Type B pancreatic cell (in vitro differentiated cells): Measurements from ENCODE around the gene MN1. TPM values are rescaled to one million over a fixed set of nuclear protein-coding genes. Genes with fewer than 3 reads are reported as not detected.

Experiments used
- DNase-seq: peaks from one replicate; pipeline ENCODE4 v3.0.0; 2021; ENCODE audit warnings: mixed read lengths; ENCODE audit not compliant: unreplicated experiment; ENCODE audit errors: extremely low spot score
- H3K27ac Mint-ChIP-seq: 2 replicates; pipeline ENCODE4 v1.8.0; 2021; ENCODE audit warnings: mild to moderate bottlenecking, mixed read lengths
- H3K27me3 Mint-ChIP-seq: 2 replicates; pipeline ENCODE4 v1.8.0; 2021; ENCODE audit warnings: mixed read lengths
- H3K36me3 Mint-ChIP-seq: 2 replicates; pipeline ENCODE4 v1.8.0; 2021; ENCODE audit warnings: mixed read lengths
- H3K4me1 Mint-ChIP-seq: one replicate; pipeline ENCODE4 v1.8.0; 2021; ENCODE audit warnings: mixed read lengths; ENCODE audit not compliant: unreplicated experiment
- H3K4me3 Mint-ChIP-seq: 2 replicates; pipeline ENCODE4 v1.8.0; 2021; ENCODE audit warnings: mild to moderate bottlenecking, mixed read lengths
- H3K9me3 Mint-ChIP-seq: 2 replicates; pipeline ENCODE4 v1.8.0; 2021; ENCODE audit warnings: mixed read lengths
- CTCF ChIP-seq: fragments of 200-600 bp; sonication (generic); conservative IDR thresholded peaks from 2 replicates; pipeline ENCODE4 v1.5.0; 2021; ENCODE audit warnings: antibody characterized with exemption, mild to moderate bottlenecking
- total RNA-seq: library from RNA; stranded (reverse); gene quantifications from 2 replicates; pipeline ENCODE4 v1.2.1, GENCODE V29; 2021; ENCODE audit warnings: low replicate concordance

Gene MN1
- total RNA-seq, 1 donor from 2014 or later = 17.0 TPM

- Mint-ChIP-seq H3K4me1 (peaks cover 8% of the 10 kb centered on the region), H3K27me3 (peaks cover 8% of the 10 kb centered on the region), H3K9me3 (no peaks in the 10 kb centered on the region), H3K4me3 (no peak overlapping the region), H3K36me3 (peaks cover 4% of the 10 kb centered on the region), H3K27ac (no peak overlapping the region)
- no peak for TF ChIP-seq CTCF
- DNase-seq = no peak
Measured at GRCh38 chr22:27766679-27767078, 34.9 kb downstream of the MN1 start.

DNA sequence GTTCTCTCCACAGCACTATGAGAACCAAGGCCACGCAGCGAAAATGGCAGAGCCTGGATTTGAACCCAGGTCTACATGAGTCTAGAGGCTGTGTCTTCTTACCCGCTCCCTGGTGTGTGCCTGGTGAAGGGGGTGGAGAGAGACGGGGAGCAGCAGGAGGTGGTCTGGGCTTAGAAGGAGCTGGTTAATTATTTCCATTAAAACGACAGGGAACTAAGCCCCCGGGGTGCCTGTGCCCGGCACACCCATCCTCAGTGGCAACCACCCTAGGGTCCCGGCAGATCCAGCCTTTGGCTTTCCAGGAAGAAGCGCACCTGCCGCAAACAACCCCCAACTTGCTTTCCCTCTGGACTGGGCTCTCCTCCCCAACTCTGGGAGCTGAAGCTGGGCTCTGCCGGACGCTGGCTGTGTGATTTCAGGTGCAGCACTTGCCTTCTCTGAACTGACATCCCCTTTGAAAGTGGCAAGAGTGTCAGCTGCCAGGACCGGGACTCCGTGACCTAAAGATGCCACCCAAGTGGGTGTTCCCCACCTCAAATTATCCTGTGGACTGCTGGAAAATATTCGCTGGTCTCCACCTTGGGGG lies 35.8 kb downstream of the MN1 start:
- no peaks in the 10 kb centered on the region for H3K9me3 Mint-ChIP-seq

GRCh38 chr22:27764722-27765236 lies 36.8 kb downstream of the MN1 start:
- Mint-ChIP-seq H3K9me3 (no peaks in the 10 kb centered on the region), H3K27me3 (peaks cover 8% of the 10 kb centered on the region), H3K4me3 (no peak overlapping the region), H3K36me3 (peaks cover 4% of the 10 kb centered on the region), H3K27ac (no peak overlapping the region), H3K4me1 (peaks cover 8% of the 10 kb centered on the region)
- TF ChIP-seq CTCF = no peak
- DNase-seq = no peak

More for the DNA sequence above, 35.8 kb downstream of the MN1 start:
- H3K36me3 Mint-ChIP-seq = peaks cover 4% of the 10 kb centered on the region
- TF ChIP-seq CTCF = no peak
- peaks cover 10% of the 10 kb centered on the region for H3K4me1 Mint-ChIP-seq
- H3K27me3 Mint-ChIP-seq = peaks cover 8% of the 10 kb centered on the region
- no peak overlapping the region for H3K4me3 Mint-ChIP-seq
- no peak overlapping the region for H3K27ac Mint-ChIP-seq
- DNase-seq = no peak

- H3K27me3 Mint-ChIP-seq = peaks cover 4% of the 10 kb centered on the region
- H3K27ac Mint-ChIP-seq = no peak overlapping the region
Measured at GRCh38 chr22:27761665-27762064, 39.9 kb downstream of the MN1 start.

DNA sequence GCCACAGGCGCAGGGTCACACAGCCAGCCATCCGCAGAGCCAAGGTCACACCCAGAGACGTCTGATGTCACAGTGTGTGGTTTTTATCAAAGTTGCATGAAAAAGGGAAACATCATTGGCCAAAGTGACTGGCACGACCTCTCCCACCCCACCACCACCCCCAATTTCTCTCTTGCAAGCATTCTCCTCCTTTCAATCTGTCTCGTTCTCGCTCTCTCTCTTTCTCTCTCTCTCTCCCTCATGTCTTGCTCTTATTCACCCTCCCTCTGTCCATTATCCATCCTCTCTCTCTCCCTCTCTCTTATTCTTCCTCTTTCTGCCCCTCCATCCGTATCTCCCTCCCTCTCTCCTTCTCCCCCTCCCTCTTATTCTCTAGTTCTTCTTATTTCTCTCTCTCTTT lies 40.6 kb downstream of the MN1 start:
- H3K4me3 Mint-ChIP-seq = no peak overlapping the region
- H3K9me3 Mint-ChIP-seq = no peaks in the 10 kb centered on the region
- H3K36me3 Mint-ChIP-seq = peaks cover 4% of the 10 kb centered on the region
- no peak for DNase-seq
- H3K4me1 Mint-ChIP-seq = peaks cover 7% of the 10 kb centered on the region
- no peak overlapping the region for H3K27ac Mint-ChIP-seq
- H3K27me3 Mint-ChIP-seq = peaks cover 4% of the 10 kb centered on the region
- no peak for TF ChIP-seq CTCF

More at GRCh38 chr22:27761665-27762064, 39.9 kb downstream of the MN1 start:
- no peak for TF ChIP-seq CTCF
- no peak for DNase-seq
- H3K4me3 Mint-ChIP-seq = no peak overlapping the region
- H3K4me1 Mint-ChIP-seq = peaks cover 7% of the 10 kb centered on the region
- no peaks in the 10 kb centered on the region for H3K9me3 Mint-ChIP-seq
- H3K36me3 Mint-ChIP-seq = peaks cover 4% of the 10 kb centered on the region
